ENCODE data around the gene ZBTB16. TPM values are rescaled to one million over a fixed set of nuclear protein-coding genes. Genes with fewer than 3 reads are reported as not detected.

Gene ZBTB16
- total and polyA plus RNA-seq, 10 donors, result 1.5 to 85.6 (median 42.1) TPM

DNA sequence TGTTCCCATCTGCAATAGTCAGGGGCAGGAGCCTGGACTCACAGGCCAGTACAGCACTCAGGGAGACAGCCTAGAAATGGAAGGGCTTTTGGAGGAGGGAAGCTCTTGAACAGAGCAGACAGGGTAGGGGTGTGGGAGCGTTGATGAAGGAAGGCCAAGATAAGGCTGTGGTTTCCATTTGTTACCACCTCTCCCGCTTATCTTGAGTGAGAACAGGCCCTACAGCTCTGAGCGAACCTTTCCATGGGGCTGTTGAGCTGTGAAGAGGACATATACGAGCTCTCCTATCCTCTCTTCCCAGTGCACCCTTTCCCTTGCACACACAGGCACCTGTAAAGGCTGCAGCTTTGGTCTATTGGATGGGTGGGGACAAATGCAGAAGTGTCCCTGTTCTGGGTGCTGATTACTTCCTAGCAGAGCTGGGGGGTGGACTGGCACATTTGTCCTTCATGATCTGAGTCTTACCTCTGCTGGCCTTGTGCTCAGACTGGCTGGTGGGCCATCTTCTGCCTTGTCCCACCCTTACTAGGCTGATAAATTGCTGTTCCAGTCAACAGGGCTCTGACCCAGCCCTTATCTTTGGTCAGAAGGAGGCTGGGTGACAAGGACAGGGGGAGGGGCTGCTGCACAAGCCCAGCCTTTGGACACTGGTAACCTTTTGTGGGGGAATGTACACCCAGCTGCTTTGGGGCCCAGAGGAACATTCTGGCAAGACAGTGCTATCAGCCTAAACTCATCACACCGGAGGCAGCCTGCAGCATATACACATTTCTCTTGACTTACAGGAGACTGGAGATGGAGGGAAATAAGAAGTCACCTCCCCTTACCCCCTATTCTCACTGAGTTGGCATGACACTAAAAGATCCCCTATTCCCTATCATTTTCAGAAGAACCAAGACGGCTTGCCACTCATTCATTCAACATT is 156.6 kb downstream of the ZBTB16 start:
- peak overlapping the region in 3 of 8 donors; percentile 21 to 43 (median 28) for H3K27ac ChIP-seq
- peaks cover 0 to 20% (median 0%) of the 10 kb centered on the region in 6 donors for H3K36me3 ChIP-seq
- intact Hi-C loops (cut with DNase I; ENCODE audit: low total_unique reads), result no loop called here
- H3K9me3 ChIP-seq, result no peaks in the 10 kb centered on the region
- no peaks in the 10 kb centered on the region for H3K27me3 ChIP-seq (replicated peaks in 1 of 7)
- H3K4me3 ChIP-seq, result no peak overlapping the region
- H3K4me1 ChIP-seq, result peaks cover 0 to 54% (median 18%) of the 10 kb centered on the region in 6 donors
- DNase-seq, result no peak
- TF ChIP-seq POLR2AphosphoS5 (IDR thresholded peaks at IDR 0.05) (no peak), POLR2A (IDR thresholded peaks at IDR 0.05) (no peak)
- TF ChIP-seq, protein P1, sequence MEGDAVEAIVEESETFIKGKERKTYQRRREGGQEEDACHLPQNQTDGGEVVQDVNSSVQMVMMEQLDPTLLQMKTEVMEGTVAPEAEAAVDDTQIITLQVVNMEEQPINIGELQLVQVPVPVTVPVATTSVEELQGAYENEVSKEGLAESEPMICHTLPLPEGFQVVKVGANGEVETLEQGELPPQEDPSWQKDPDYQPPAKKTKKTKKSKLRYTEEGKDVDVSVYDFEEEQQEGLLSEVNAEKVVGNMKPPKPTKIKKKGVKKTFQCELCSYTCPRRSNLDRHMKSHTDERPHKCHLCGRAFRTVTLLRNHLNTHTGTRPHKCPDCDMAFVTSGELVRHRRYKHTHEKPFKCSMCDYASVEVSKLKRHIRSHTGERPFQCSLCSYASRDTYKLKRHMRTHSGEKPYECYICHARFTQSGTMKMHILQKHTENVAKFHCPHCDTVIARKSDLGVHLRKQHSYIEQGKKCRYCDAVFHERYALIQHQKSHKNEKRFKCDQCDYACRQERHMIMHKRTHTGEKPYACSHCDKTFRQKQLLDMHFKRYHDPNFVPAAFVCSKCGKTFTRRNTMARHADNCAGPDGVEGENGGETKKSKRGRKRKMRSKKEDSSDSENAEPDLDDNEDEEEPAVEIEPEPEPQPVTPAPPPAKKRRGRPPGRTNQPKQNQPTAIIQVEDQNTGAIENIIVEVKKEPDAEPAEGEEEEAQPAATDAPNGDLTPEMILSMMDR (IDR thresholded peaks at IDR 0.05 in 8 of 11, conservative IDR thresholded peaks at IDR 0.05 in 3 of 11), result no peak
- 57 to 71% (median 64%) methylated on average over 6 of the region's 6 CpGs for WGBS, 5 donors

DNA sequence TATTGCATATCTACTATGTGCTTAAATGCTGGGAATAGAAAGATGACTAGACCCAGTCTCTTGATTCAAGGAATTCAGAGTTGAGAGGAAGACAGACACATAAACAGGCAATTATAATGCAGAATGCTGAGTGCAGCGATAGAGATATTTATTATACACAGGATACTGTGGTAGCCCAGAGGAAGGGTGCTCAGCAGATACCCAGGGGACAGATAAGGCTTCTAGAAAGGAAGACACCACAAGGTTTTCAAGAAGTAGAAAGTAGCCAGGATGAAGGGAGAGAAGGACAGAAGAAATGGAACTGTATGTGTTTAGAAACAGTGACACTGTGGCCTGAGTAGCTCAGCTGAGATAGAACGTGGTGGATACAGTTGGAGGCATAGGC is 157.3 kb downstream of the ZBTB16 start:
- TF ChIP-seq POLR2AphosphoS5 (IDR thresholded peaks at IDR 0.05), result no peak
- TF ChIP-seq POLR2A (IDR thresholded peaks at IDR 0.05), result no peak
- TF ChIP-seq, protein P1 (IDR thresholded peaks at IDR 0.05 in 8 of 11, conservative IDR thresholded peaks at IDR 0.05 in 3 of 11), result no peak
- 45 to 57% (median 54%) methylated on average over 2 of the region's 2 CpGs for WGBS, 5 donors
- peak overlapping the region in 2 of 8 donors; percentile 28 to 43 for H3K27ac ChIP-seq
- no peaks in the 10 kb centered on the region for H3K27me3 ChIP-seq (replicated peaks in 1 of 7)
- peaks cover 0 to 21% (median 0%) of the 10 kb centered on the region in 6 donors for H3K36me3 ChIP-seq
- H3K9me3 ChIP-seq, result no peaks in the 10 kb centered on the region
- H3K4me3 ChIP-seq, result no peak overlapping the region
- no peak for DNase-seq
- H3K4me1 ChIP-seq, result peaks cover 0 to 54% (median 18%) of the 10 kb centered on the region in 6 donors
- intact Hi-C loops (cut with DNase I; ENCODE audit: low total_unique reads), result no loop called here

DNA sequence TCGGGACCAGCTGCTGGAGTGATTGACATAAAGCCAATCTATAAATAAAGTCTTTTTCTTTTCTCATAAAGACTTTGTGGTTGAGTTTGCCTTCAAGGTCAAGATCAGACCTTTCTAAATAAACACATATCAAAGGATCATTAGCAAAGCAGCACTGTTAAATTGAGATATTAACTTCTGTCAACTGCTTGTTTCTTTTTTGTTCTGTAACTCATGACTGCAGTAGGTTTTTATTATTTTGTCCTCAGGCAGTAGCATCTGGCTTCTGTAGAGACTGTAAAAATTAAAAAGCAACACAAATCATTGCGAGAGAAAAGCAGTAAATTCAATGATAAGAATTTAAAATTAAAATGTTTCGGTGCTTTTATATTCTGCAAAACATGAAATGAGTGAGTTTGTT is 159.0 kb downstream of the ZBTB16 start:
- intact Hi-C loops (cut with DNase I; ENCODE audit: low total_unique reads), result no loop called here
- no peaks in the 10 kb centered on the region for H3K27me3 ChIP-seq (replicated peaks in 1 of 7)
- H3K9me3 ChIP-seq, result no peaks in the 10 kb centered on the region
- no peak overlapping the region for H3K27ac ChIP-seq
- TF ChIP-seq, protein P1 (IDR thresholded peaks at IDR 0.05 in 8 of 11, conservative IDR thresholded peaks at IDR 0.05 in 3 of 11), result no peak
- no peak for TF ChIP-seq POLR2AphosphoS5 (IDR thresholded peaks at IDR 0.05)
- TF ChIP-seq POLR2A (IDR thresholded peaks at IDR 0.05), result no peak
- 86 to 94% (median 92%) methylated on average over 3 of the region's 3 CpGs for WGBS, 5 donors
- peaks cover 0 to 54% (median 18%) of the 10 kb centered on the region in 6 donors for H3K4me1 ChIP-seq
- peaks cover 0 to 27% (median 0%) of the 10 kb centered on the region in 6 donors for H3K36me3 ChIP-seq
- DNase-seq, result no peak
- H3K4me3 ChIP-seq, result no peak overlapping the region

All from spleen (tissue), 11 donors.